Bronchial epithelial cell (primary cell): Measurements from ENCODE around the gene SCN10A. TPM values are rescaled to one million over a fixed set of nuclear protein-coding genes. Genes with fewer than 3 reads are reported as not detected.

ENCODE experiments used
- DNase-seq: peaks from one replicate; pipeline ENCODE4 v3.0.0-alpha.2; 2010; ENCODE audit warnings: low read depth
- FAIRE-seq: peaks from 2 replicates; lab custom pipeline; 2011; peaks lifted over from hg19 to GRCh38; lab: Jason Lieb, UNC
- H3K27me3 ChIP-seq: 2 replicates; pipeline ENCODE4 v1.5.1; 2011; ENCODE audit warnings: low read length; ENCODE audit not compliant: control insufficient read depth, insufficient read depth
- H3K36me3 ChIP-seq: 2 replicates; pipeline ENCODE4 v1.5.1; 2011; ENCODE audit warnings: low read length; ENCODE audit not compliant: control insufficient read depth, insufficient read depth
- H3K4me3 ChIP-seq: 2 replicates; pipeline ENCODE4 v1.5.1; 2011; ENCODE audit warnings: mild to moderate bottlenecking, low read depth, low read length, control low read depth
- total RNA-seq: library from RNA; depleted of rRNA; stranded (reverse); fragments of >200 nt; gene quantifications from 2 replicates; pipeline ENCODE4 v1.2.1, GENCODE V29; 2014
- TF ChIP-seq, protein P1 (sequence below): IDR thresholded peaks from 2 replicates; pipeline ENCODE4 v1.5.1; 2011; ENCODE audit warnings: mild to moderate bottlenecking, moderate library complexity, low read length, control low read depth, inconsistent platforms; ENCODE audit not compliant: insufficient read depth, severe bottlenecking

The SCN10A gene
- total RNA-seq, 1 donor from 2014 or later: not detected

DNA sequence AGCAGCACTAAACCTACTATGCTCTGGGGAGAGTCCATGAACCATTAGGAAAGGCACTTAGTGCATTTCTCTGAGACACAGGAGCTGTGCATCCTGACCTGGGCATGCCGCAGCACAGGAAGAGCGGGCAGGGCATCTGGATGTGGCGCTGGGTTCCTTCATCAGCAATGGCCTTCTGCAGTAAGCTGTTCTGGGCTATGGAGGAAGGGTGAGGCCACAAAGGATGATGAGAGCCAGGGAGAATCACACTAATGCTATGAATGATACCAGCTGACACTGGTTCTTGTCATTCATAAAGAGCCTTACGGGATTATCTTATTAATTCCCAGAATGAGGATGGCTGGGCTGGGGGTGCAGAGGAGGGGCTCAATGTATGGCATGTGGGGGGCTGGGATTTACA lies 12.7 kb upstream of the SCN10A start:
- no peaks in the 10 kb centered on the region for H3K36me3 ChIP-seq
- H3K4me3 ChIP-seq: no peak overlapping the region
- TF ChIP-seq, protein P1, sequence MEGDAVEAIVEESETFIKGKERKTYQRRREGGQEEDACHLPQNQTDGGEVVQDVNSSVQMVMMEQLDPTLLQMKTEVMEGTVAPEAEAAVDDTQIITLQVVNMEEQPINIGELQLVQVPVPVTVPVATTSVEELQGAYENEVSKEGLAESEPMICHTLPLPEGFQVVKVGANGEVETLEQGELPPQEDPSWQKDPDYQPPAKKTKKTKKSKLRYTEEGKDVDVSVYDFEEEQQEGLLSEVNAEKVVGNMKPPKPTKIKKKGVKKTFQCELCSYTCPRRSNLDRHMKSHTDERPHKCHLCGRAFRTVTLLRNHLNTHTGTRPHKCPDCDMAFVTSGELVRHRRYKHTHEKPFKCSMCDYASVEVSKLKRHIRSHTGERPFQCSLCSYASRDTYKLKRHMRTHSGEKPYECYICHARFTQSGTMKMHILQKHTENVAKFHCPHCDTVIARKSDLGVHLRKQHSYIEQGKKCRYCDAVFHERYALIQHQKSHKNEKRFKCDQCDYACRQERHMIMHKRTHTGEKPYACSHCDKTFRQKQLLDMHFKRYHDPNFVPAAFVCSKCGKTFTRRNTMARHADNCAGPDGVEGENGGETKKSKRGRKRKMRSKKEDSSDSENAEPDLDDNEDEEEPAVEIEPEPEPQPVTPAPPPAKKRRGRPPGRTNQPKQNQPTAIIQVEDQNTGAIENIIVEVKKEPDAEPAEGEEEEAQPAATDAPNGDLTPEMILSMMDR: no peak
- no peaks in the 10 kb centered on the region for H3K27me3 ChIP-seq
- no peak for DNase-seq
- FAIRE-seq: no peak

DNA sequence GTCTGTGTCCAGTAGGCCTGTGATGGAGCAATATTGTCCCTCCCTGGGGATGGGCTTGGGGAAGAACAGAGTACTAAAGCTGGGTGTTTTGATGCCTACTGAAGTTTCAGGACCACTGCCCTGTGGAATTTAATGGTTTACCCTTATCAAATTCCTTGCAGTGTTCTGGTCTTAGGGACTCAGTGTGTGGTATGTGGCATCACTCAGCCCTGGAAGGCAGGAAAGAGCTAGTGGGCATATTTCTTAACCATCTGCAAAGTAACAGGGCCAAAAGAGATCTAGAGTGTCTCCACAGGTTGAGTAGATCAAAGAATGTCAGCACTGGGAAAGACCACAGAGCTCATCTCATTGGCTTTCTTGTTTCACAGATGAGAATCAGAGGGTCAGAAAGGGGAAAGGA lies 11.8 kb upstream of the SCN10A start:
- FAIRE-seq (no peak), DNase-seq (no peak)
- H3K4me3 ChIP-seq: no peak overlapping the region
- no peaks in the 10 kb centered on the region for H3K36me3 ChIP-seq
- H3K27me3 ChIP-seq: no peaks in the 10 kb centered on the region
- TF ChIP-seq, protein P1: no peak

DNA sequence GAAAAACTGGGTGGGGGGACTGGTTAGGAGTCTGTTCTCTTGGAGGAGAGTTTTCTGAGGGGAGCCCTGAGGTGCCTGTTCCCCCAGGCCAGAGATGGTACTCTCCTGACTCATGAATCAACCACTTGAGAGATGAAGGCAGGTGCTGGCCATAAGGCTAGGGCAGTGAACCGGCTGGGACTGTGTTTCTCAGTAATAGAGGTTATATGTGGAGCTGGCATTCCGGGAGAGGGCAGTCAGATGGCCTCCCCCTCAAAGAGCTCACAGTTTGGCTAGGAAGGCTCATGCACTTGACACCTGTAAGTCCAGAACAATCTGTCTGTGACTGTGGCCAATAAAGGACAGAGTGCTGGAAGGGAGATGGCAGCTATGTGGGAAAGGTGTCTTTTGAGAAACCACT lies 10.0 kb upstream of the SCN10A start:
- DNase-seq: no peak
- H3K36me3 ChIP-seq: no peaks in the 10 kb centered on the region
- TF ChIP-seq, protein P1: no peak
- H3K27me3 ChIP-seq: no peaks in the 10 kb centered on the region
- no peak overlapping the region for H3K4me3 ChIP-seq
- FAIRE-seq: no peak

DNA sequence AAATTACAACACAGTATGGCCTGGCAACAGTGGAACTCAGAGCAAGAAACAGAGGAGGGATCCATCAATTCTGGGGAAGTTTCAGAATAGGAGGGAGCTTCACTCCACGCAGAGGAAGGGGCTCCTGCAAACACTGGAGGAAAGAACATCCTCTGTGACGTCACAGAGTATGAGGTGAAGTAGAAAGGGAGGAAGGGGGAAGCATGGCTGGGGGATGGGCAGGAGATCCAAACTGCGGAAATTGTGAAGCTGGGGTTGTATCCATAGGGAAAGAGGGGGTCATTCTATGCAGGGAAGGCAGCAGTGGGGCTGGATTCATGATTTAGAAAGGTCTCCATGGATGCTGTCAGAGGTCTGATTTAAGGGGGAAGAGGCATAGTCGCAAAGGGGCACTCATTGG lies 8.3 kb upstream of the SCN10A start:
- no peak overlapping the region for H3K4me3 ChIP-seq
- DNase-seq: no peak
- TF ChIP-seq, protein P1: no peak
- FAIRE-seq: no peak
- no peaks in the 10 kb centered on the region for H3K27me3 ChIP-seq
- H3K36me3 ChIP-seq: no peaks in the 10 kb centered on the region

DNA sequence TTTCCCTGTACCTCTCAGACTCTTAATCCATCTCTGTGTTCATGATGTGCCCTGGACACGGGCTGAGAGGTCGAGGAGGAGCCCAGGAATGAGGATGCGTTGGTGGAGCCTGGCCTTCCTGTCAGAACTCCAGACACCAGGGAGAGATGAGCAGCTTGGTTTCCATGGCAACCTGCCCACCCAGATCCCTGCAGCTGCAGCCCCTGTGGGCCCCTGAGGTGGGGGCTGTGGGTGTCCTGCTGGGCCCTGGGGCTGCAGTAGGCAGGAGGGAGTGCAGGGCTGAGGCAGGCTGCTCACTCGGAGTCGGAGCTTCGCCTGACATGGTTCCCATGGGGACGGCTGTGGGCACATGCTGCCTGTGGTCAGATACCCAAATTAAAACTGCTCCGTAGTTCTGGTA lies 7.7 kb upstream of the SCN10A start:
- FAIRE-seq: no peak
- Histone ChIP-seq H3K27me3 (no peaks in the 10 kb centered on the region), H3K36me3 (no peaks in the 10 kb centered on the region), H3K4me3 (no peak overlapping the region)
- TF ChIP-seq, protein P1: no peak
- DNase-seq: no peak

DNA sequence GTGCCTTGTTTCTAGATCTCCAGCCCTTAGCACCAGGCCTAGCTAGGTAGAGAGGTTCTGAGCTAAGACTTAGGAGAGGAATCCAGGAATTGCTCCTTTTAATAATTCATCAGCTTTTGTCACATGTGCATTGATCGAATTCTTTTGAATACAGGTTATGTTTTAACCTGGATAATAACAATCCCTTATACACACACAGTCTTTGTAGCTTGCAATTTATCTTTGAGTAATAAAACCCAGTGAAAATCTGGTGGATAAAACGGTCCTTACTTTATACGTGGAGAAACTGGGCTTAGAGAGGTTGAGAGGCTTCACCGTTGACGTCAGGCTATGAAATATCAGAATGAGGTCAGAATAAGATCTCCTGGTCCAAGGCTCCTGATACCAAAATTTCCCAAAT lies 7.2 kb upstream of the SCN10A start:
- Histone ChIP-seq H3K4me3 (no peak overlapping the region), H3K36me3 (no peaks in the 10 kb centered on the region), H3K27me3 (no peaks in the 10 kb centered on the region)
- no peak for FAIRE-seq
- TF ChIP-seq, protein P1: no peak
- no peak for DNase-seq
